Fibroblast of the aortic adventitia (primary cell): Measurements from ENCODE around the gene COL9A3. TPM values are rescaled to one million over a fixed set of nuclear protein-coding genes. Genes with fewer than 3 reads are reported as not detected.

Experiments
- DNase-seq: peaks from one replicate; pipeline ENCODE4 v3.0.0-alpha.2; 2010; ENCODE audit warnings: low read depth
- H3K4me3 ChIP-seq: 2 replicates; pipeline ENCODE4 v1.5.1; 2011; ENCODE audit warnings: low read depth, mild to moderate bottlenecking, control low read depth, low read length, moderate library complexity
- total RNA-seq: library from RNA; depleted of rRNA; stranded (reverse); fragments of >200 nt; gene quantifications from 2 replicates; pipeline ENCODE4 v1.2.3, GENCODE V29; 2012; ENCODE audit warnings: low replicate concordance
- TF ChIP-seq, protein P1 (sequence below): IDR thresholded peaks from 2 replicates; pipeline ENCODE4 v1.5.1; 2011; ENCODE audit warnings: mild to moderate bottlenecking, low read length, control low read depth, inconsistent platforms; ENCODE audit not compliant: insufficient read depth

Gene COL9A3
- total RNA-seq, 1 donor = 0.36 TPM

DNA sequence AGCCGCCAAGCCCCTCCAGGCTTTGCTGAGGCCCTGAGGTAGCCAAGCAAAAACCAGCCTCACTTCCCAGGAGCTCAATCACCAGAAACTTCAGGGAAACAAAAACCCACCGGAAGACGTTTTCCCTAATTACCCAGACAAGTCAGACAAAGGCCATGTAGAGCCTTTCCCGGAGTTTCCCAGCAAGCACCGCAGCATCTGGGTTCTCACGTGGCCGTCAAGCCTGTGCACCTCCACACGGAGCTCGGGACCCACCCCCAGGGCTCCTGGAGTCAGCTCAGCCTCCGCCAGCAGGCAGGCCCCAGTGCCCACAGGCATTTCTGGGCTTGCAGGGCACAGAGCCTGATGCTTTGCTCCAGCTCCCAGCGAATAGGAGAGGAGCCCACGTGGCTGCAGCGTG lies 30.7 kb upstream of the COL9A3 start:
- TF ChIP-seq, protein P1, sequence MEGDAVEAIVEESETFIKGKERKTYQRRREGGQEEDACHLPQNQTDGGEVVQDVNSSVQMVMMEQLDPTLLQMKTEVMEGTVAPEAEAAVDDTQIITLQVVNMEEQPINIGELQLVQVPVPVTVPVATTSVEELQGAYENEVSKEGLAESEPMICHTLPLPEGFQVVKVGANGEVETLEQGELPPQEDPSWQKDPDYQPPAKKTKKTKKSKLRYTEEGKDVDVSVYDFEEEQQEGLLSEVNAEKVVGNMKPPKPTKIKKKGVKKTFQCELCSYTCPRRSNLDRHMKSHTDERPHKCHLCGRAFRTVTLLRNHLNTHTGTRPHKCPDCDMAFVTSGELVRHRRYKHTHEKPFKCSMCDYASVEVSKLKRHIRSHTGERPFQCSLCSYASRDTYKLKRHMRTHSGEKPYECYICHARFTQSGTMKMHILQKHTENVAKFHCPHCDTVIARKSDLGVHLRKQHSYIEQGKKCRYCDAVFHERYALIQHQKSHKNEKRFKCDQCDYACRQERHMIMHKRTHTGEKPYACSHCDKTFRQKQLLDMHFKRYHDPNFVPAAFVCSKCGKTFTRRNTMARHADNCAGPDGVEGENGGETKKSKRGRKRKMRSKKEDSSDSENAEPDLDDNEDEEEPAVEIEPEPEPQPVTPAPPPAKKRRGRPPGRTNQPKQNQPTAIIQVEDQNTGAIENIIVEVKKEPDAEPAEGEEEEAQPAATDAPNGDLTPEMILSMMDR = no peak
- no peak overlapping the region for H3K4me3 ChIP-seq
- DNase-seq = no peak

DNA sequence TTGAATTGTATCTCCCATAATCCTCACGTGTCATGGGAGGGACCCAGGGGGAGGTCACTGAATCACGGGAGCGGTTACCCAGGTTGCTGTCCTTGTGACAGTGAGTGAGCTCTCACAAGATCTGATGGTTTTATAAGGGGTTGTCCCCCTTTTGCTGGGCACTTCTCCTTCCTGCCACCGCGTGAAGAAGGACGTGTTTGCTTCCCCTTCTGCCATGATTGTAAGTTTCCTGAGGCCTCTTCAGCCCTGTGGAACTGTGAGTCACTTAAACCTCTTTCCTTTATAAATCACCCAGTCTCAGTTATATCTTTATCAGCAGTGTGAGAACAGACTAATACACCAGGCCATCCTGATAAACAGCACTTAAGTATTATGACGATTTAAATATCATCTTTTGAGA lies 29.5 kb upstream of the COL9A3 start:
- H3K4me3 ChIP-seq = no peak overlapping the region
- no peak for DNase-seq
- TF ChIP-seq, protein P1 = no peak

DNA sequence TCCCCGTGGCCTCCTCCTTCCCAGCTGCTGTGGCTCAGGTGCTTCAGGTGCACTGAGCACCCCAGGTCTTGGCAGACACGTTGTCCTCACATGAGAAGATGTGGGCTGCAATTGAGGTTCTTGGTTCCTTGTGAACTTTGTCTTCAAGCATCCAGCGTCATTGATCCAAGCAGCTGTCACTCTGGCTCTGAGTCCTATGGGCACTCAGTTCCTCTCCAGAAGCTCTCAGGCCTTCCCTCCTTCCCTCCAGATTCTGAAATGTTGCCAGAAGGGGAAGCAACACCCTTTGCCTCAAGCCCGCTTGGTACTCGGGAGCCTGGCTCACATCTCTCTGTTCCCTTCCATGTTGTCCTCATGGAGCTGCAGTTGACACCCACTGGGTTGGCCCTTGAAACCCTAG lies 29.0 kb upstream of the COL9A3 start:
- TF ChIP-seq, protein P1 = no peak
- no peak overlapping the region for H3K4me3 ChIP-seq
- DNase-seq = no peak

DNA sequence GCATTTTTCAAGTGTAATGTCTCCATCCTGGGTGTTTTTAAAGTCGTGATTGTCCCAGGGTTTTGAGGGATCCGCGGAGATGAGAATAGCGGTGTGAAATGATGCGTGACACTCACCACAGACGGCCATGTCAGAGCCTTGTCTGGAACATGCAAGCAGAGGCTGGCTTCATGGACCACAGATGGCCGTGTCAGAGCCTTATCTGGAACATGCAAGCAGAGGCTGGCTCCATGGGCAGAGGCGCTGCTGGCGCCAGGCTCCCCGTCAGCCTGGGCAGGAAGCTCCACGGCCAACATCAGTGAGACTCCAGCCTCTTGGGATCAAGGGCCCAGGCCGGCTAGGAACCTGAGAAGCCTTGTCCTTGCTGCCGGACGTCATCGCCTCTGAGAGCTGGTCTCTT lies 28.2 kb upstream of the COL9A3 start:
- TF ChIP-seq, protein P1 = no peak
- no peak for DNase-seq
- no peak overlapping the region for H3K4me3 ChIP-seq

DNA sequence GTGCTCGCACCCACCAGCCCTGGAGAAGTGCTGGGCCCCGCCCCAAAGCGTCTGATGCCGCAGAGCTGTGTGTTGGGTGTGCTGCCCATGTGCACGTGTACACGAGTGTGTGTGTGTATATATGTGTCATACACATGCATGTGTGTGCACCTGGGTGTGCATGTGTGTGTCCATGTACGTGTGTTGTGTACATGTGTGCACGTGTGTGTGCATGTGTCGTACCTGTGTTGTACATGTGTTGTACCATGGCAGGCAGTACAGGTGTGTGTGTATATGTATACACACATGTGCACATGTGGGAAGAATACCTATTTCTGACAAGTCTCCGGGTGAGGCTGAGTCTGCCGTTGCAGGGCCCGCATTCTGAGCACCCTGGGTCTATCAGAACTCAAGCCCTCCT lies 26.8 kb upstream of the COL9A3 start:
- no peak for DNase-seq
- H3K4me3 ChIP-seq = no peak overlapping the region
- TF ChIP-seq, protein P1 = no peak

DNA sequence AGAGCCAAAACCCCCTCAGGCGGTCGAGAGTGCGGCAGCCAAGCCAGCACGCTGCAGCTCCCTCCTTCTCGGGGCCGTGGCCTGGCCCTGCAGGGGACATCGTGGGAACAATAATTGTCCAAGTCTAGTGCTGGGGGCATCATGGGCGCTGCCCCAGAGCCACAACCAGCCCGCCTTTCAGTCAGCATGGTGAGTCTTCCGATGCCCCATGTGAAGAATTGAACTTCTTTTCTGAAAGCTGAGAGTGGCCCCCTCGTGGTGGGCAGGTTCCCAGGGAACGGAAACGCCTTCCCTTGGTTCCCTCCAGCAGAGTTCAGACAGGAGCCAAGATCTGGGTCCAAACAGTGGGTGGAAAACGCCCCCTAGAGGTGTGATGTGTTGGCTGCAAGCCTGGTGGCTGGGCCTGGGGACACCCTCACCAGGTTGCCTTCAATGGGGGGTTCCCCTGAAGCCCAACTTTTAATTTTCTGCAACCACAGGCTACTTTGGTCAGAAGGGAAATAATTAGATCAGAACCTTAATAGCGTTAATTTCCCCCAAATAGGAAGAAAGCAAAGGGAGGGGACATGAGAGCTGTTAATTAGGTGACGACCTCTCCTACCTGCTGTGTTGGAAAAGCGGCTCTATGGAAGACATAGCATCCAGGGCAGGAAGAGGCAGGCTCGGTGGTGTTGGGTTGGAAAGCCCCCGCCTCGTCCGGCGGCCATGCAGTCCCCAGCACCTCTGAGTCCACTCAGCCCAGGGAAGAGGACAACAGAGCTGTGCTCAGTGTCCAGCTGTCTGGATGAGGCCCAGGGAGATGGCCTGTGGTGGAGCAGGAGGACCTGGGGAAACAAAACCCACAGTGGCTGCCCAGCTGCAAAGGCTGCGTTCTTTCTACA lies 25.3 kb upstream of the COL9A3 start:
- DNase-seq = peak; percentile 94
- TF ChIP-seq, protein P1 = peak; percentile 93
- H3K4me3 ChIP-seq = no peak overlapping the region
